Effector memory CD8-positive, alpha-beta T cell (primary cell): Measurements from ENCODE around the gene ANO4.

Source experiments
- ATAC-seq: fragments of 150-1000 bp; cut with Tn5 transposase; replicated peaks from 2 replicates; pipeline ENCODE4 v1.10.0; 2021; ENCODE audit warnings: mild to moderate bottlenecking, moderate library complexity
- DNase-seq, 3 experiments: peaks; one replicate each; pipeline ENCODE4 v3.0.0; 2021
- H3K27ac Mint-ChIP-seq, 2 donors: one replicate each; pipeline ENCODE4 v1.8.0; 2022; ENCODE audit warnings: mild to moderate bottlenecking in 2 of 2, mixed read lengths in 2 of 2, moderate library complexity in 2 of 2
- H3K27me3 Mint-ChIP-seq, 2 donors: one replicate each; pipeline ENCODE4 v1.8.0; 2022; ENCODE audit warnings: mixed read lengths in 2 of 2
- H3K36me3 Mint-ChIP-seq: one replicate; pipeline ENCODE4 v1.8.0; 2022; ENCODE audit warnings: mild to moderate bottlenecking, moderate library complexity, mixed read lengths; ENCODE audit not compliant: insufficient read depth
- H3K4me1 Mint-ChIP-seq, 2 donors: one replicate each; pipeline ENCODE4 v1.8.0; 2022; ENCODE audit warnings: low read depth in 2 of 2, mixed read lengths in 2 of 2
- H3K4me3 Mint-ChIP-seq, 2 donors: one replicate each; pipeline ENCODE4 v1.8.0; 2022; ENCODE audit warnings: mild to moderate bottlenecking in 2 of 2, mixed read lengths in 2 of 2, moderate library complexity in 2 of 2
- H3K9me3 Mint-ChIP-seq, 2 donors: one replicate each; pipeline ENCODE4 v1.8.0; 2022; ENCODE audit warnings: mixed read lengths in 2 of 2

ANO4 gene

DNA sequence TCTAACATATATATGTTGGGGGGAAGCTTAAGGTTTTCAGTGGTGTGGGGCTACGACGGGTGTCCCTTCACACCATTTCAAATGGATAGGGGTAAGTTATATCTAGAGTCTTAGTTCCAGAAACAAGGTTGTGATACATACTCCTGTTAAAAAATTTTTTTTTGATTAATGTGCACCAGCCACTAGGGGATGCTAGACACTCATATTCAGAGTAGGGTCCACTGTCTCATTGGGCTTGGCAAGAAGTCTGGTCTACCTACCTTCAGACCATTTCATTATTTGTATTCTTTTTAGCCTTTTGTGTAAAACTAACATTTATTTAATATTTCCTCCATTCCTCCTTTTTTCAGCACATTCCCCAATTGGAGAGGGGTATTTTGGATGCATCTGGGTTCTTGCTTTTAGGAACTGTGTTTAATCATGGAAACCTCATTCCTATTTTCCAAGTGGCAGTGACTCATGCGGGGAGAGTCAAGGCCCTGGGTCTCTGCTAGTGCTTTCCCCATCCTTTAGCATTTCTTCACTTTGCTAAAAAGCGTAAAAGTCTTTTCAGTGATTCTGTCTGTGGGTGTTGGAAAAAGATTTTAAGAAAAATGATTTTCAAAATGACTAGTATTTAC lies 33.4 kb downstream of the ANO4 start:
- Mint-ChIP-seq H3K4me3 (no peak overlapping the region), H3K4me1 (no peaks in the 10 kb centered on the region), H3K36me3 (no peaks in the 10 kb centered on the region), H3K9me3 (peaks cover 2 to 8% of the 10 kb centered on the region in 2 donors), H3K27me3 (no peaks in the 10 kb centered on the region), H3K27ac (no peak overlapping the region)
- DNase-seq (no peak), ATAC-seq (no peak)

DNA sequence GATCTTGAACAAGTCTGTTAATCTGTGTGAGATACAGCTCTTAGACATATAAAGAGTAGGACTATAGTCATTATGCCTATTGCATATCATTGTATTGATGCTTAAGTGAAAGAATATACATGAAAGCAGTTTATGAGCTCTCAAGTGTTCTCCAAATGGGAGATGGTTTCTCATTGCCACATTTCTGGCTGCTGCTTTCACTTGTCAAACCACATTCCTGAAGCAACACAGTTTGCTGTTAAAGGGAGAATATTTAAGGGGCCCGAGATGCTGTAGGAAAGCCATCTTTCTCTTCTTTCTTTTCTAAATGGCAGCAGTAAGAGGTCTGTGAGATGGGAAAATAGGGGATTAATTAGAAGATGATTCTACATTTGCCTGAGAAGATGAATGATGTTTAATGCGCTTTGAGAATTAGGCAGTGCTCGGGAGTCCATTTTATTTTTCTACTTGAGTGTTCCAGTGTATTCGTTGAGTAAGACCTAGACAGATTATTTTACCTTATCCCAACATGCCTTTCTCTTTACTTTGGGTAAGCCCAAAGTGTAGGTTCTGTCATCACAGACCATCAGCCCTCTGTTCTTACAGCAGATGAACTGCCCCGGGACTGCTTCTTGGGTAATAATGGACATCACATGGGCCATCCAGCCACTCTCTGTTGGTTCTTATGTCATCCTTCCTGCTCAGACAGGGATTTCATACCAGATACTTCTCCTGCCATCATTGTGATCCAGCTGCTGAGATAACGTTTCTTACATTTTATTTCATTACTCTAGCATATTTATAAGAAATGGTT lies 35.6 kb downstream of the ANO4 start:
- ATAC-seq (no peak), DNase-seq (no peak)
- Mint-ChIP-seq H3K4me1 (no peaks in the 10 kb centered on the region), H3K27ac (no peak overlapping the region), H3K27me3 (peaks cover 0 to 6% of the 10 kb centered on the region in 2 donors), H3K36me3 (no peaks in the 10 kb centered on the region), H3K4me3 (no peak overlapping the region), H3K9me3 (peaks cover 8 to 9% of the 10 kb centered on the region in 2 donors)

DNA sequence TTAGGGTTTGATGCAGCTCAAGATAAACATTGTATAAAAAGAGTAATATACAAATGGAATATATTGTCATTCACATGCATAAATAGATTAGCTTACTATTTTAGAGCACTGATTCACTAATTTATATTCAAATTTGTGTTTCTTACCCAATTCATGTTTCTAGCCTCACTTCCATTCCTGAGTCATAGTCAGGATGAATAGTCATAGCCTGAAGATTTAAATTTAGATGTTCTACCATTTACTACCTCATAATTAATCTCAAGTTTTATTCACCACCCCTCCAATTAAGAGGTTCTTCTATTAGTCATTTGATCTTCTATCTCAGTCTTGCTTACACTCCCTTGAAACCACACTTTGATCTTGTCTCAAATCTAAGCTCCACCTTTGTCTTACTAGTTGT lies 38.7 kb downstream of the ANO4 start:
- no peaks in the 10 kb centered on the region for H3K4me1 Mint-ChIP-seq
- H3K9me3 Mint-ChIP-seq, result peaks cover 0 to 14% of the 10 kb centered on the region in 2 donors
- peaks cover 0 to 6% of the 10 kb centered on the region in 2 donors for H3K27me3 Mint-ChIP-seq
- no peak for DNase-seq
- H3K4me3 Mint-ChIP-seq, result no peak overlapping the region
- H3K36me3 Mint-ChIP-seq, result no peaks in the 10 kb centered on the region
- H3K27ac Mint-ChIP-seq, result no peak overlapping the region
- no peak for ATAC-seq

GRCh38 chr12:100840748-100841147 lies 46.2 kb downstream of the ANO4 start:
- Mint-ChIP-seq H3K4me3 (no peak overlapping the region), H3K9me3 (peaks cover 15 to 22% of the 10 kb centered on the region in 2 donors), H3K4me1 (no peaks in the 10 kb centered on the region), H3K36me3 (no peaks in the 10 kb centered on the region), H3K27ac (no peak overlapping the region), H3K27me3 (no peaks in the 10 kb centered on the region)
- no peak for ATAC-seq
- no peak for DNase-seq

GRCh38 chr12:100842156-100842555 lies 47.6 kb downstream of the ANO4 start:
- peaks cover 15 to 17% of the 10 kb centered on the region in 2 donors for H3K9me3 Mint-ChIP-seq
- H3K36me3 Mint-ChIP-seq, result no peaks in the 10 kb centered on the region
- H3K27me3 Mint-ChIP-seq, result no peaks in the 10 kb centered on the region
- H3K4me3 Mint-ChIP-seq, result no peak overlapping the region
- no peak overlapping the region for H3K27ac Mint-ChIP-seq
- DNase-seq (no peak), ATAC-seq (no peak)
- H3K4me1 Mint-ChIP-seq, result no peaks in the 10 kb centered on the region

GRCh38 chr12:100843061-100843460 lies 48.5 kb downstream of the ANO4 start:
- Mint-ChIP-seq H3K4me3 (no peak overlapping the region), H3K9me3 (peaks cover 15 to 17% of the 10 kb centered on the region in 2 donors), H3K27ac (no peak overlapping the region), H3K36me3 (no peaks in the 10 kb centered on the region), H3K4me1 (no peaks in the 10 kb centered on the region), H3K27me3 (no peaks in the 10 kb centered on the region)
- no peak for DNase-seq
- ATAC-seq, result no peak

DNA sequence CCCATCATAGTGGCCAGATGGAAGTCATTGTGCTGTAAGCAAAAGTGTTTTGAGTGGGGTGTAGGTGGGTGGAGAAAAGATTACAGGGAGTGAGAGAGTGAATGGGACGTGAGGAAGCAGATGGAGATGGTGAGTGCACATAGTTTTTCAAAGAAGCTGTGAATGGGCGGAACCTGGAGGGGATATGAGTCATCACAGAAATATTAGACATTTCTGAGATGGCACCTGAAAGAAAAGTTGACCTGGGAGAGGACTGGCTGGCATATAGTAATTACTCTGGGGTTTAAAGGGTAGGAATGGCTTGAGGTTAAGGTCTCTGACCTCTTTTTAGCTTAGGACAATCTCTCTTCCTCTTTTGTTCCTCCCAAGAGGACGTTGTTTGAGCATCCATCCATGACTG lies 50.5 kb downstream of the ANO4 start:
- H3K4me1 Mint-ChIP-seq, result no peaks in the 10 kb centered on the region
- no peaks in the 10 kb centered on the region for H3K36me3 Mint-ChIP-seq
- no peak for ATAC-seq
- DNase-seq, result no peak
- peaks cover 14 to 15% of the 10 kb centered on the region in 2 donors for H3K9me3 Mint-ChIP-seq
- no peak overlapping the region for H3K27ac Mint-ChIP-seq
- H3K27me3 Mint-ChIP-seq, result no peaks in the 10 kb centered on the region
- no peak overlapping the region for H3K4me3 Mint-ChIP-seq

GRCh38 chr12:100851637-100852036 lies 57.1 kb downstream of the ANO4 start:
- H3K9me3 Mint-ChIP-seq, result peaks cover 0 to 2% of the 10 kb centered on the region in 2 donors
- no peak for ATAC-seq
- H3K27me3 Mint-ChIP-seq, result no peaks in the 10 kb centered on the region
- H3K4me1 Mint-ChIP-seq, result no peaks in the 10 kb centered on the region
- no peaks in the 10 kb centered on the region for H3K36me3 Mint-ChIP-seq
- no peak overlapping the region for H3K4me3 Mint-ChIP-seq
- no peak for DNase-seq
- no peak overlapping the region for H3K27ac Mint-ChIP-seq

- ATAC-seq, result no peak
- Mint-ChIP-seq H3K9me3 (no peaks in the 10 kb centered on the region), H3K36me3 (no peaks in the 10 kb centered on the region), H3K4me1 (no peaks in the 10 kb centered on the region), H3K27me3 (no peaks in the 10 kb centered on the region), H3K27ac (no peak overlapping the region), H3K4me3 (no peak overlapping the region)
- no peak for DNase-seq
These were observed 62.8 kb downstream of the ANO4 start for GRCh38 chr12:100857418-100857817.

- Mint-ChIP-seq H3K4me3 (no peak overlapping the region), H3K36me3 (no peaks in the 10 kb centered on the region), H3K4me1 (no peaks in the 10 kb centered on the region), H3K27me3 (no peaks in the 10 kb centered on the region), H3K9me3 (peaks cover 0 to 5% of the 10 kb centered on the region in 2 donors), H3K27ac (no peak overlapping the region)
- no peak for ATAC-seq
- DNase-seq, result no peak
These were observed 63.4 kb downstream of the ANO4 start for GRCh38 chr12:100857971-100858370.

- Mint-ChIP-seq H3K27me3 (no peaks in the 10 kb centered on the region), H3K27ac (no peak overlapping the region), H3K36me3 (no peaks in the 10 kb centered on the region), H3K4me3 (no peak overlapping the region), H3K4me1 (no peaks in the 10 kb centered on the region), H3K9me3 (peaks cover 0 to 6% of the 10 kb centered on the region in 2 donors)
- ATAC-seq (no peak), DNase-seq (no peak)
These were observed 64.1 kb downstream of the ANO4 start for GRCh38 chr12:100858656-100859055.

DNA sequence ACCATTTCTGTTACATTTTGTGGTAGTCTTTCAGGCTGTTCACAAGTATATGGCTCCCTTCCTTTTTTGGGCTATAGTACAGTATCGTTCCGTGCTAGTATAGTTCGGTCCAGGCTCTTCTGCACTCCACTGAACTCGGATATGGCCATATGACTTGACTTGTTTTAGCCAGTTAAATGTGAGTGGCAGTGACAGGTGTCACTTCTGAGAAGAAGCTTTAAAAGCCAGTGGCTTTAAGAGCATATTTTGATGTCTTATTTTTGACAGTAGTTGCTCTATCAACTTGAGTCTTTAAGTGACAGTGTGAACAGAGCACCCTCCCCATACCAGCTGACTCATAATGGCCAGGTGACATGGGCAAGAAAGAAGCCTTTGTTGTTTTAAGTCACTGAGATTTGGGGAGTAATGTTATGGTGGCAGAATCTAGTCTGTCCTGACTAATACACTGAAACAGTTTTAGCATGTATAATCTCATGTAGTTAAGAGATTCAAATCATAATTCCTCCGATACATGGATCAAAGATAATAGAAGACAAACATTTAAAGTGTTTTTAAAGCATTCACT lies 64.6 kb downstream of the ANO4 start:
- ATAC-seq, result no peak

DNA sequence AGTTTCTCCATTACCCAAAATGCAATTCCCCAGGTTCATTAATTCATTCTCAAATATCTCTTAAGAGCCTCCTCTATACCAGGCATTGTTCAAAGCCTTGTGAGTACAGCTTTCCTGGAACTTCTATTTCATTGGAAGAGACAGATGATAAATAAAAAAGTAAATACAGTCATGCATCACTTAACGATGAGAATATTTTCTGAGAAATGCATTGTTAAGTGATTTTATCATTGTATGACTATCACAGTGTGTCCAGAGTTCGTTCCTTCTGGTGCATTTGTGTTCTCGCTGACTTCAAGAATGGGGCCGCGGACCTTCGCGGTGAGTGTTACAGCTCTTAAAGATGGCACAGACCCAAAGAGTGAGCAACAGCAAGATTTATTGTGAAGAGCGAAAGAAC lies 66.0 kb downstream of the ANO4 start:
- DNase-seq (no peak), ATAC-seq (no peak)
- H3K27ac Mint-ChIP-seq, result no peak overlapping the region
- H3K4me1 Mint-ChIP-seq, result no peaks in the 10 kb centered on the region
- H3K27me3 Mint-ChIP-seq, result no peaks in the 10 kb centered on the region
- H3K36me3 Mint-ChIP-seq, result no peaks in the 10 kb centered on the region
- peaks cover 0 to 6% of the 10 kb centered on the region in 2 donors for H3K9me3 Mint-ChIP-seq
- H3K4me3 Mint-ChIP-seq, result no peak overlapping the region

More for the DNA sequence above, 64.6 kb downstream of the ANO4 start:
- Mint-ChIP-seq H3K4me3 (no peak overlapping the region), H3K9me3 (peaks cover 0 to 6% of the 10 kb centered on the region in 2 donors), H3K36me3 (no peaks in the 10 kb centered on the region), H3K27me3 (no peaks in the 10 kb centered on the region), H3K4me1 (no peaks in the 10 kb centered on the region), H3K27ac (no peak overlapping the region)
- no peak for DNase-seq

- no peak for DNase-seq
- Mint-ChIP-seq H3K27ac (no peak overlapping the region), H3K4me1 (no peaks in the 10 kb centered on the region), H3K36me3 (no peaks in the 10 kb centered on the region), H3K9me3 (peaks cover 0 to 6% of the 10 kb centered on the region in 2 donors), H3K27me3 (no peaks in the 10 kb centered on the region), H3K4me3 (no peak overlapping the region)
- ATAC-seq, result no peak
These were observed 68.1 kb downstream of the ANO4 start for GRCh38 chr12:100862676-100863075.
